Neural progenitor cell (in vitro differentiated cells): Measurements from ENCODE around the gene MTG1. TPM values are rescaled to one million over a fixed set of nuclear protein-coding genes. Genes with fewer than 3 reads are reported as not detected.
A peak's percentile ranks its signal among the peaks of the same experiment; 100 is the strongest.

Experiments used
- DNase-seq: peaks from one replicate; pipeline ENCODE4 v3.0.0-alpha.2; 2016; ENCODE audit warnings: low spot score
- H2AFZ ChIP-seq: fragments of 200-600 bp; sonication (generic); replicated peaks from 2 replicates; pipeline ENCODE4 v1.6.1; 2016; ENCODE audit warnings: antibody characterized with exemption
- H3F3A ChIP-seq: fragments of 200-600 bp; sonication (generic); 2 replicates; pipeline ENCODE4 v1.6.1; 2016; ENCODE audit warnings: antibody characterized with exemption, low read depth
- H3K27ac ChIP-seq: fragments of 200-600 bp; sonication (generic); 2 replicates; pipeline ENCODE4 v1.5.1; 2016; ENCODE audit warnings: mild to moderate bottlenecking
- H3K27me3 ChIP-seq: fragments of 200-600 bp; sonication (generic); 2 replicates; pipeline ENCODE4 v1.6.1; 2016; ENCODE audit warnings: mild to moderate bottlenecking, moderate library complexity
- H3K36me3 ChIP-seq: fragments of 200-600 bp; sonication (generic); 2 replicates; pipeline ENCODE4 v1.5.1; 2016
- H3K4me1 ChIP-seq: fragments of 200-600 bp; sonication (generic); 2 replicates; pipeline ENCODE4 v1.6.1; 2016; ENCODE audit warnings: mixed run types
- H3K4me2 ChIP-seq: fragments of 200-600 bp; sonication (generic); 2 replicates; pipeline ENCODE4 v1.6.1; 2016
- H3K4me3 ChIP-seq: fragments of 200-600 bp; sonication (generic); 2 replicates; pipeline ENCODE4 v1.5.1; 2016
- H3K79me2 ChIP-seq: fragments of 200-600 bp; sonication (generic); 2 replicates; pipeline ENCODE4 v1.6.1; 2016; ENCODE audit warnings: low read depth
- H3K9ac ChIP-seq: fragments of 200-600 bp; sonication (generic); 2 replicates; pipeline ENCODE4 v1.6.1; 2016
- H3K9me3 ChIP-seq: fragments of 200-600 bp; sonication (generic); 2 replicates; pipeline ENCODE4 v1.5.1; 2016; ENCODE audit warnings: low read depth
- H4K20me1 ChIP-seq: fragments of 200-600 bp; sonication (generic); 2 replicates; pipeline ENCODE4 v1.6.1; 2016; ENCODE audit warnings: low read depth
- H3K27ac Mint-ChIP-seq: 3 replicates; pipeline ENCODE4 v1.8.0; 2021; ENCODE audit warnings: mixed read lengths
- H3K27me3 Mint-ChIP-seq: 2 replicates; pipeline ENCODE4 v1.8.0; 2022; ENCODE audit warnings: low read depth, mild to moderate bottlenecking, inconsistent platforms, moderate library complexity, mixed read lengths; ENCODE audit not compliant: insufficient read depth
- H3K36me3 Mint-ChIP-seq: 3 replicates; pipeline ENCODE4 v1.8.0; 2021; ENCODE audit warnings: mixed read lengths
- H3K4me1 Mint-ChIP-seq: 3 replicates; pipeline ENCODE4 v1.8.0; 2021; ENCODE audit warnings: mixed read lengths
- H3K4me3 Mint-ChIP-seq: 3 replicates; pipeline ENCODE4 v1.8.0; 2021; ENCODE audit warnings: mild to moderate bottlenecking, moderate library complexity, mixed read lengths
- H3K9me3 Mint-ChIP-seq: 3 replicates; pipeline ENCODE4 v1.8.0; 2020; ENCODE audit warnings: mixed read lengths
- CTCF ChIP-seq: fragments of 200-600 bp; sonication (generic); IDR thresholded peaks from 2 replicates; pipeline ENCODE4 v1.5.1; 2017; ENCODE audit warnings: antibody characterized with exemption, mild to moderate bottlenecking
- EZH2 ChIP-seq: fragments of 200-600 bp; sonication (generic); IDR thresholded peaks from 2 replicates; pipeline ENCODE4 v1.6.1; 2017; ENCODE audit warnings: antibody characterized with exemption, mild to moderate bottlenecking, moderate library complexity
- EZH2phosphoT487 ChIP-seq: fragments of 200-600 bp; sonication (generic); IDR thresholded peaks from 2 replicates; pipeline ENCODE4 v1.6.1; 2017; ENCODE audit warnings: antibody characterized with exemption
- total RNA-seq: library from RNA; depleted of rRNA; stranded (reverse); fragments of >200 nt; gene quantifications from 2 replicates; pipeline ENCODE4 v1.2.3, GENCODE V29; 2015; ENCODE audit warnings: low replicate concordance

MTG1 gene
- total RNA-seq, 1 donor from 2014 or later, result 28.0 TPM

- Histone ChIP-seq H2AFZ (no peak overlapping the region), H3K27ac (no peak overlapping the region), H3K4me2 (peak overlapping the region; percentile 98), H3K9ac (no peak overlapping the region), H3K4me3 (no peak overlapping the region), H3K27me3 (peaks cover 63% of the 10 kb centered on the region), H4K20me1 (peaks cover 9% of the 10 kb centered on the region), H3F3A (peaks cover 21% of the 10 kb centered on the region), H3K36me3 (no peaks in the 10 kb centered on the region), H3K79me2 (peaks cover 5% of the 10 kb centered on the region), H3K4me1 (peaks cover 11% of the 10 kb centered on the region), H3K9me3 (no peaks in the 10 kb centered on the region)
- Mint-ChIP-seq H3K4me3 (peak overlapping the region; percentile 87), H3K27me3 (peaks cover 12% of the 10 kb centered on the region), H3K27ac (no peak overlapping the region), H3K4me1 (peaks cover 17% of the 10 kb centered on the region), H3K9me3 (no peaks in the 10 kb centered on the region), H3K36me3 (no peaks in the 10 kb centered on the region)
- TF ChIP-seq CTCF, result no peak
- no peak for TF ChIP-seq EZH2
- DNase-seq, result no peak
Observed at GRCh38 chr10:133377025-133377817, 16.7 kb upstream of the MTG1 start.

GRCh38 chr10:133377818-133378250 lies 16.1 kb upstream of the MTG1 start:
- H3K36me3 ChIP-seq, result no peaks in the 10 kb centered on the region
- H3K9me3 ChIP-seq, result no peaks in the 10 kb centered on the region
- DNase-seq, result no peak
- peaks cover 12% of the 10 kb centered on the region for H3K27me3 Mint-ChIP-seq
- H3K4me1 ChIP-seq, result peaks cover 9% of the 10 kb centered on the region
- peak overlapping the region; percentile 92 for H2AFZ ChIP-seq
- H3K27ac Mint-ChIP-seq, result no peak overlapping the region
- H3K9me3 Mint-ChIP-seq, result no peaks in the 10 kb centered on the region
- peak overlapping the region; percentile 67 for H3K4me3 ChIP-seq
- no peak overlapping the region for H3K9ac ChIP-seq
- H3K27ac ChIP-seq, result no peak overlapping the region
- peak overlapping the region; percentile 87 for H3K4me3 Mint-ChIP-seq
- TF ChIP-seq EZH2phosphoT487 (no peak), CTCF (no peak), EZH2 (no peak)
- peak overlapping the region; percentile 98 for H3K4me2 ChIP-seq
- H3K36me3 Mint-ChIP-seq, result no peaks in the 10 kb centered on the region
- H3K79me2 ChIP-seq, result no peaks in the 10 kb centered on the region
- H3F3A ChIP-seq, result peaks cover 21% of the 10 kb centered on the region
- peaks cover 6% of the 10 kb centered on the region for H4K20me1 ChIP-seq
- peaks cover 63% of the 10 kb centered on the region for H3K27me3 ChIP-seq
- peaks cover 17% of the 10 kb centered on the region for H3K4me1 Mint-ChIP-seq

- Histone ChIP-seq H3K27ac (no peak overlapping the region), H4K20me1 (peaks cover 6% of the 10 kb centered on the region), H3K4me3 (peak overlapping the region; percentile 67), H3K4me2 (peak overlapping the region; percentile 98), H2AFZ (peak overlapping the region; percentile 92), H3F3A (peaks cover 21% of the 10 kb centered on the region), H3K9me3 (no peaks in the 10 kb centered on the region), H3K27me3 (peaks cover 63% of the 10 kb centered on the region), H3K4me1 (peaks cover 9% of the 10 kb centered on the region), H3K36me3 (no peaks in the 10 kb centered on the region), H3K9ac (no peak overlapping the region), H3K79me2 (no peaks in the 10 kb centered on the region)
- Mint-ChIP-seq H3K9me3 (no peaks in the 10 kb centered on the region), H3K4me1 (peaks cover 17% of the 10 kb centered on the region), H3K27me3 (peaks cover 12% of the 10 kb centered on the region), H3K27ac (no peak overlapping the region), H3K36me3 (no peaks in the 10 kb centered on the region), H3K4me3 (peak overlapping the region; percentile 87)
- DNase-seq, result peak; percentile 82
- TF ChIP-seq CTCF, result no peak
- TF ChIP-seq EZH2, result peak; percentile 31
Observed at GRCh38 chr10:133378251-133379096, 15.5 kb upstream of the MTG1 start.
